DMS 273 (cell line): ENCODE measurements around the gene DLG2.

Experiments used
- DNase-seq: peaks from one replicate; lab custom pipeline; 2025; ENCODE audit not compliant: unreplicated experiment; lab: John Stamatoyannopoulos, UW

DLG2 gene

GRCh38 chr11:83909579-83910534, 1717.3 kb downstream of the DLG2 start:
- no peak for DNase-seq

GRCh38 chr11:83908298-83908856, 1718.8 kb downstream of the DLG2 start:
- no peak for DNase-seq

- DNase-seq = no peak
Measured at GRCh38 chr11:83895516-83895915, 1731.6 kb downstream of the DLG2 start.

- DNase-seq = peak; percentile 1
Measured at GRCh38 chr11:83881428-83881827, 1745.7 kb downstream of the DLG2 start.

GRCh38 chr11:83871054-83871453, 1756.1 kb downstream of the DLG2 start:
- DNase-seq = no peak

- DNase-seq = no peak
Measured at GRCh38 chr11:83866655-83867054, 1760.5 kb downstream of the DLG2 start.

- no peak for DNase-seq
Measured at GRCh38 chr11:83865636-83866461, 1761.3 kb downstream of the DLG2 start.

GRCh38 chr11:83864412-83865057, 1762.6 kb downstream of the DLG2 start:
- DNase-seq = no peak

GRCh38 chr11:83863272-83863671, 1763.9 kb downstream of the DLG2 start:
- DNase-seq = no peak

- no peak for DNase-seq
Measured at GRCh38 chr11:83862691-83863090, 1764.5 kb downstream of the DLG2 start.

- DNase-seq = no peak
Measured at GRCh38 chr11:83862033-83862432, 1765.1 kb downstream of the DLG2 start.

GRCh38 chr11:83858694-83859093, 1768.5 kb downstream of the DLG2 start:
- DNase-seq = no peak

GRCh38 chr11:83855237-83855636, 1771.9 kb downstream of the DLG2 start:
- DNase-seq = no peak

GRCh38 chr11:83852775-83853442, 1774.2 kb downstream of the DLG2 start:
- no peak for DNase-seq

- DNase-seq = no peak
Measured at GRCh38 chr11:83852012-83852411, 1775.1 kb downstream of the DLG2 start.

GRCh38 chr11:83847467-83848034, 1779.6 kb downstream of the DLG2 start:
- no peak for DNase-seq

GRCh38 chr11:83845797-83846196, 1781.3 kb downstream of the DLG2 start:
- DNase-seq = no peak

GRCh38 chr11:83840326-83840725, 1786.8 kb downstream of the DLG2 start:
- DNase-seq = no peak

GRCh38 chr11:83836883-83837654, 1790.1 kb downstream of the DLG2 start:
- DNase-seq = peak; percentile 59
